Stimulated activated CD8-positive, alpha-beta memory T cell treated with anti-CD3 and anti-CD28 coated beads, Interleukin-15, amount 100 ng/mL, for 4 hours (primary cell): ENCODE measurements around the gene DMC1.
"Not testable (repeated sequence)": the region's sequence is repeated elsewhere in the genome, so short reads cannot be mapped to it uniquely, and the experiment has no call there.

Experiments used
- DNase-seq, 2 donors: peaks; one replicate each; pipeline ENCODE4 v3.0.0-alpha.2; 2020; ENCODE audit warnings: low read depth in 2 of 2

Gene DMC1, protein sequence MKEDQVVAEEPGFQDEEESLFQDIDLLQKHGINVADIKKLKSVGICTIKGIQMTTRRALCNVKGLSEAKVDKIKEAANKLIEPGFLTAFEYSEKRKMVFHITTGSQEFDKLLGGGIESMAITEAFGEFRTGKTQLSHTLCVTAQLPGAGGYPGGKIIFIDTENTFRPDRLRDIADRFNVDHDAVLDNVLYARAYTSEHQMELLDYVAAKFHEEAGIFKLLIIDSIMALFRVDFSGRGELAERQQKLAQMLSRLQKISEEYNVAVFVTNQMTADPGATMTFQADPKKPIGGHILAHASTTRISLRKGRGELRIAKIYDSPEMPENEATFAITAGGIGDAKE

DNA sequence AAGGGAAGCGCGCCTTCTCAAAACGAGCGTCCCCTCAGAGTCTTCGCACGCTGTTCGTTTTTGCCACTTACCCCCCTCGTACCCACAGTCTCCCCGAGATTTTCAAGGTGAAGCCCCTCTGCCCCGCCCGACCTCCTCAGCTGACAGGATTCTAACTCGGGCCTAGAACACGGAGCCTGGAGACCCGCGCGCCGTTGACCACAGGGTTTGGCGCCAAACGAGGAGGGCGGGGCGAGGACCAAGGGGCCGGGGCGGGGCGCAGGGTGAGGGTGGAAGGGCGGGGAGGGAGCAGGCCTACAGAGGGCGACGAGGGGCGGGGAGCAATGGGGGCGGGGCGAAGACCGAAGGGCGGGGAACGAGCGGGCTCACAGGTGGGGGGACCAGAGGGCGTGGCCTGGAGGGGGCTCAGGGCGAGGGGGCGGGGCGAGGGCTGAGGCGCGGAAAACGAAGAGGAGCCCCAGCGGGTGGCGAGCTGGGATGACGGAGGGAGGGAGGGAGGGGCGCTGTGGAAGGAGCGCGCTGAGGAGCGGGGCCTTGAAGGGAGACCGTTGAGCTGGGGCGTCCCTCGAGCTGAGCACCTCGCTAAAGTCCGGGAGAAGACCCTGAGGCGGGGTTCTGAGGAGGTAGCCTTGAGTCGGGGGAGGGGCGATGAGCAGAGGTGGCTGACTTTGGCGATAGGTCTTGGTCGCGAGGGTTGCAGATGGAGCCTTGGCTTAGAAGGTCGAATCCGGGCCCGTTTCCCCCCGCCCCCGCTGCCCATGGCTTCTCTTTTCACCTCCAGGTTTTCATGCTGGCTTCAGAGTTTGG, at the start of gene DMC1:
TSS of gene DMC1 (minus strand) at position 212 of the 807 bp plus-strand sequence. CDS start 1,927 bp downstream, outside the sequence.
- peak; percentile 91 to 92 for DNase-seq

DNA sequence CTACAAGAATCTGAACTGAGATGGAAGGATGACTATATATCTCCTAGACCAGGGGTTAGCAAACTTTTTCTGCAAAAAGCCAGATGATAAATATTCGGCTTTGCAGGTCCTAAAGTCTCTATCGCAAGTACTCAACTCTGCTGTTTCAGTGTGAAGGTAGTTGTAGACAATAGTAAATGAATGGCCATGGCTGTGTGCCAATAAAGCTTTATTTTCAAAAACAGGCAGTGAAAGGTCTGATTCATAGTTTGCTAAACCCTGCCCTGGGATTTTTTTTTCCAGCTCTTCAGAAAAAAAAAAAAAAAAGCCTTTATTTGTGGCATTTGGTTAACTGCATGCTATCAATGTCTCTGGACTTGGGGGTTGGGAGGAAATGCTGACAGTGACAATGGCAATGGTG, 48.7 kb upstream of the DMC1 start:
- DNase-seq = no peak

DNA sequence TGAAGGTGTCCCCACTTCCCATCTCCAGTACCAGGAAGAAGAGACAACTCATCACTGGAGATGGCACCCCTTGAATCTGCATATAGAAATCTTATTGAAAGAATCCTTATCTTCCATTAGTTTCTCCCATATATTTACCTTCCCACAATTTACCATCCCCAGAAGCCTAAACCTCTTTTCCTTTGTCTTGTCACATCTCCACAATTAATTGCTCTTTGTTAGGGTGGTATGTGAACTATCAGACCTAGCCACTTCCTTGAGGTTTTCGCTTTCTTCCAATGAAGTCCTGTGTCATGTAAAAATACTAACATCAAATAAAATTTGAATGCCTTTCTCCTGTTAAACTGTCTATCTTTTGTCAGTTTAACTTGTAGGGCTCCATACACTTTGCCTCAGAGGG, 48.3 kb upstream of the DMC1 start:
- DNase-seq = no peak

DNA sequence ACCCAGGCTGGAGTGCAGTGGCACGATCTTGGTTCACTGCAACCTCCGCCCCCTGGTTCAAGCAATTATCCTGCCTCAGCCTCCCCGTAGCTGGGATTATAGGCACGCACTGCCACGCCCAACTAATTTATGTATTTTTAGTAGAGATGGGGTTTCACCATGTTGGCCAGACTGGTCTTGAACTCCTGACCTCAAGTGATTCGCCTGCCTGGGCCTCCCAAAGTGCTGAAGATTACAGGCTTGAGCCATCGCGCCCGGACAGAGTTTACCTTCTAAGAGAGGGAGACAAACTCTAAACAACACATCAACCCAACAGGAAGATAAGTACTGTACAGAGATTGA, 45.1 kb upstream of the DMC1 start:
- DNase-seq = not testable (repeated sequence)

DNA sequence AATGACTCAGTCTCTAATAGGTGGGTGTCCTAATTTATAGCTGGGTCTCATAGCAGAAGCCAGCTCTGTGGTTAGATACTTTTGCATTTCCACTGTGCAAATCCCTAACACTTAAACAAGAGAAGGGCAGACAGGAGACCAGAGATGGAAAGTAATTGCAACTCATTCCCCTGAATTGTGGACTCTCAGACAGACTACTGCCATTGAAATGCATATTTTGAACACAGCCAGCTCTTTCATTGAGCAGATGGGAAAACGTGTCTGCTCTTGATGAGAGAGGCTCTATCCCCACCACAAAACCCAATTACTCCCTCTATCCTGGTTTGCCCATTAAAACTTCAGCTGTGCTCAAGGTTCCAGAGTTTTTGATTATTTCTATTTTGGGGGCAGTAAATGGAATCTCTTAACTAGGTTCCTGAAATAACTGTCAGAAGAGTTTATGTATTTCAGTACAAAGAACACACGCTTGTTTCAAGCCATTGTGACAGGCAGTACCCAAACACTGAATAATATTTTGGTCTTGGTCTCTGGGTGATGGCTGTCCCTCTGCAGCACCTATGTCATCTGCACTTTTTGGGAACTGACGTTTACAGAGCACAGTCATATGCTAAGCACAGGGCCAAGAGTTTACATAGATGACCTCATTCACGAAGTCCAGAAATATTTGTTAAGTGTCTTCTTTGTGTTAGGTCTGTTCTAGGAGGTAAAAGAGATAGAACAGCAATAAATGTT, 44.5 kb upstream of the DMC1 start:
- no peak for DNase-seq

DNA sequence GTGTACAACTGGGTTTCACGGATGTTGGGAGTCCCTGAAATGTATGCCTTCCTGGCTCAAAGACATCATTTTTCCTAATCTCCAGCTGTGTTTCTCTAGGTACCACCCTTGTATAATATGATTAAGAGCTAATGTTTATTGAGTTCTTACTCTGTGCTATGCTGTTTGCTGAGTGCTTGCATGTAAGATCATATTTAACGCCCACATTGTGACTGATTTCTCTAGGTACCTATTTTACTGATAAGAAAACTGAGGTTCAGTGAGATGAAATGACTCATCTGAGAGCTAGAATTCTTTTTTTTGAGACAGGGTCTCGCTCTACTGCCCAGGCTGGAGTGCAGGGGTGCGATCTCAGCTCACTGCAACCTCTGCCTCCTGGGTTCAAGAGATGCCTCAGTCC, 43.6 kb upstream of the DMC1 start:
- DNase-seq = no peak

DNA sequence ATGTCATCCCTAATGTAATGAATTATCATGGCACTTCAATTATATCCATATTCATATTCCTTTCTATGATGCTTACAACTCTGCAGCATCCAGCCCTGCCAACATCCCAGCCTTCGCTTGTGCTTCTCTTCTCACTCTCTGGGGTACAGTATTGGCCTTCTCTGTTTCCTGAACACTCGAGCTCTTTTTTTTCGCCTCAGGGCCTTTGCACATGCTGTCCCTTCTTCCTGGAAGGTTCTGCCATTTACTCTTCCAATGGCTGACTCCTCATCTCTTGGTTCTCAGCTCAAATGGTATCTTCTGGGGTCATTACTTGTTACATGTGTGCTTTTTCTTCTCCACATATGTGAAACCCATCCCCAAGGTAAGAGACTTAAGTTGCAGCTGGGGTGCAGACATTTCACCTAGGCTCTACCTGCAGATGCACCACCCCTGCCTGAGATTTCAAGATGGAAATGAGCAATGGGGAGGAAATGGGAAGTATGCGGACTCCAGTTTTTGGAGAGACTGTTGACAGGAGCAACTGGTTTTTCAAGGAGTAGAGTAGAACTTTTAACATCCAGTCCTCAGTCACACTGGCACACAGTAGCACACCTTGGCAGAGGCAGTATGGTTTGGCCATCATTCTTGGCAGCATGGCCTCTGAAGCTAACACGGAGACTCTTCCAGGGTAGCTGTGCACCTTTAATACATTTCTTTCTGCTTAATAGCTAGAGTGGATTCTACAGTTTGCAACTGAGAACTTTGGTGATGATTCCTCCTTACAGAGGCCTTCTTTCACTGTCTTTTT, 42.4 kb upstream of the DMC1 start:
- DNase-seq = no peak

DNA sequence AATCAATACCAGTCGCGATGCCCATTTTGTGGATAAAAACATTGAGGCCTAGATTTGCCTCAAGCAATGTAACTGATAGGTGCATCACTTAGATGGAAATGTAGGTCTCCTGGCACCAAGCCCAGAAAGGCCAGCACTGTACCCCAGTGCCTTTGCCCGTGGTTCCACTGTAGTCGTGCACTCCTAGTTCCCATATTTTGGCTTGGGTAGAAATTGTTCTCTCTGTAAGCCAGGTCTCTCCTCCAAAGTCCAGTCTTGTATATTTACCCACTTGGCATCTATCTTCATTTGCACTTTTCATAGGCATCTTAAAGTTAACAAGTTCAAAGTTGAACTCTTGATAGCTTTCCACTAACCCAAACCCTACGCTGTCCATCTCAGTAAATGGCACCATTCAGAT, 41.6 kb upstream of the DMC1 start:
- no peak for DNase-seq

DNA sequence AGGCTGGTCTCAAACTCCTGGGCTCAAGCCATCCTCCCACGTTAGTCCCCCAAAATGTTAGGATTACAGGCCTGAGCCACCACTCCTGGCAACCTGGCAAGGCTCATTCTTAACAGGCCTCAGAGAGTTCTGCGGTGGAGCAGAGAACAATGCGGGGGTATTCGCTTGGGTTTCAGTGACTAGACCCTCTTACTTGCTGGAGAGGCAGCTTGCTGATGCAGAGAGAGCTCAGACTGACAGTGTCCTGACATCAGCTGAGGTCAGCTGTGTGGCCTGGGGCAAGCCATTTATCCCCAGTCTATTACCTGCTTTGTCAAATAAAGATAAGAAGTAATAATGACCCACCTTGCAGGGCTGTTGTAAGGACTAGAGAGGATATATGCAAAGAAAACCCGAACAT, 40.3 kb upstream of the DMC1 start:
- DNase-seq = no peak

DNA sequence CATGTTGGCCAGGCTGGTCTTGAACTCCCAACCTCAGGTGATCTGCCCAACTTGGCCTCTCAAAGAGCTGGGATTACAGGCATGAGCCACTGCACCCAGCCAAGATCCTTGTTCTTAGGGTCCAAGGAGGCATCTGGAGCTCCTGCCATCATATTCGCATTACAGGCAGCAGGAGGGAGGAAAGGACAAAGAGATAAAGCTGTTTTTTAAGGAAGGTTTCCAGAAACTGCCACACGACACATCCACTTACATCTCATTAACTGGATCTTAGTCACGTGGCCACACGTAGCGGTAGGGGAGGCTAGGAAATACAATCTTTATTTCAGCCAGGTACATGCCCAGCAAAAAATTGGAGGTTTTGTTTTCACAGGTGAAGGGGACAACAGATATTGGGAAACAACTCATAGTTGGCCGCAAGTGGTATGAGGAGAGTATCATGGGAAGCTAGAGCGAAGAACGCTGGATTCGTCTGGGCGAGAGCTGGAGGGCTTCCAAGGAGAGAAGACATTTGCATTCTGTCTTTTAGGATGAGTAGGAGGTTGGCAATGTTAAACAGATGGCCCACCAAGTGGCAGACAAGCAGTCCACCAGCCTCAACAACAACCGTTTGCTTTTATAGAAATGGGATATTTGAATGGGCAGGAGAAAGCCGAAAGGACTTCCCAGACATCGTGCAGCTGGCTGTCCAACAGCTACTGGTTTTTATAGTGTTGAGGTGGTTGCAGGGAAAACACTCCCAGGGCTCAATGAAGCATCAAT, 39.2 kb upstream of the DMC1 start:
- no peak for DNase-seq

DNA sequence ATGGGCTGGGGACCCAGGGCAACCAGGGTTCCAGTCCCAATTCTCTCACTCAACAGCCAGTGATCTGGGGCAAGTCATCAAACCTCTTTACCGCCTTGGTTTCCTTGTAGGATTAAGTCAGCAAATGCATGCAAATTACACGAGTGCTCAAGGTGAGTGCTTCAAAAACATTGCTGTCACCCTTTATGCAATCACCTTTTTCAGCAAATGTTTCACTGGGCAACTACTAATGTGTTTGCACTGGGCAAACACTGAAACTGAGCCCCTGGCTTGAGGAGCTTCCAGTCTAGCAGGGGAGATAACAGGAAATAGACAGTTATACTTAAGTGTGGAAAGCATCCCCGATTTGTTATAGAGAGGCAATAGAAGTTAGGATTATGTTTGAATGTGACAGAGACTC, 37.7 kb upstream of the DMC1 start:
- DNase-seq = no peak

DNA sequence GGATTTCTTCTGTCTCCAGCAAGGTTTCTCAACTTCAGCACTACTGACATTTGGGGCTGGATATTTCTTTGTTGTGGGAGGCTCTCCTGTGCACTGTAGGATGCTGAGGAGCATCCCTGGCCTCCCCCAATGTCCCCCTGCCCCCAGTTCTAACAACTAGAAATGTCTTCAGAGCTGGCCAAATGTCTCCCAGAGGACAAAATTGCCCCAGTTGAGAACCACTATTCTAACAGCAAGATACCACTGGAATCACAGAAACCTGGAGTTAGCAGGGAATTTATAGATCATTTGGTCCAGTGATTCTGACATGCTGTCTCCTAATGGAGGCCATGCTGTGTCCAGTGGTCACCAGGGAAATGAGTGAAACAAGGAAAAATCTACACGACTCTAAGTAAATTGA, 32.2 kb upstream of the DMC1 start:
- no peak for DNase-seq

DNA sequence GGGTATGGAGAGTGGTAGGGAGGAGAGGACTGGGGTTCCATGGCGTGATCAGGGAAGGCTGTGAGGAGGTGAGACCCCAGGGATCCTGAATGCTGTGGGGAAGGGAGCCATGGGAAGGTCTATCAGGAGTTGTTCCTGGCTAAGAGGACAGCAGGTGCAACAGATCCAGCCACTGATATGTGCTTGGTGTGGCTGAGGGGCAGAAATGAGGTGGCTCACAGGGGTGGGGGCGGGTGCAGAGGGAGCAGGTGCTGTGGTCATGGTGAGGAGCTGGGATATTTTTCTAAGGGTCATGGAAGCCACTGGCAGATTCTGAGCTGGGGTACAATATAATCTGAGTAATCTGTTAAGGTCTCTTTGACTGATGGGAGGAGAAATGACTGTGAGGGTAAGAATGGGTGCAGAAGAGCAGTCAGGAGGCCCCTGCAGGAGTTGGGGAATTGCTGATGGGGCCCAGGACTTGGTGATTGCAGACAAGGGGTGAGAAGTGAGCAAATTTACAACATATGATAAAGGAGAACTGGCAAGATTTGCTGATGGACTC, 31.3 kb upstream of the DMC1 start:
- no peak for DNase-seq

DNA sequence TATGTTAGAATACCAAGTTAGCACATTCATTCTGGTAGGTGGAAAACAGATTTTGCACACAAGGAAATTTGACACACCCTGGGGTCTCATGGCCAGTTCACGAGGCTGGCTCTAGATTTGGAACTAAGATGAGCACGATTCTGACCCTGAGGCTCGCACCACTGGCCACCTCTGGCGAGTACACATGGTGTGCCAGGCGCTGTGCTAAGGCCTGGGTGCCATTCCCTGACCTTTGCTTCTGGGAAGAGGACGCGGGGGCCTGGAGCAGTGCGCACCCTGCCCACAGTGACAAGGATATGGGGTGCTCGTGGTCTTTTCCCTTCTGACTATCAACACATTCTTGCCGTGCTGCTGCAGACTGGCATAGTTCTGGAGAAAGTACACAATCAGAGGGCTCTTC, 29.5 kb upstream of the DMC1 start:
- DNase-seq = no peak

DNA sequence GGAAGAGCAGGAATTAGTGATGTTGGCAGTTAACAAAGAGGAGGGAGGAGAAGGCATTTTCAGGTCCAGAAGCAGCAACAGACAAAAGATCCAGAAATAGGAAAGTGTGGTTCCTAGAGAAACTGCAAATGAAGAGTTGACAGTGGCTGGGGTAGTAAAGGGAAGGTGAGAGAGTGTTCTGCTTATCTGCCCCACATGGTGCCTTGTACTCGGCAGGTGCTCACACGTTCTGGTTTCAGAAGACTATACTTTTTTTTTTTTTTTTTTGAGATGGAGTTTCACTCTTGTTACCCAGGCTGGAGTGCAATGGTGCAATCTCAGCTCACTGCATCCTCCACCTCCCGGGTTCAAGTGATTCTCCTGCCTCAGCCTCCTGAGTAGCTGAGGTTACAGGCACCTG, 12.9 kb upstream of the DMC1 start:
- not testable (repeated sequence) for DNase-seq

DNA sequence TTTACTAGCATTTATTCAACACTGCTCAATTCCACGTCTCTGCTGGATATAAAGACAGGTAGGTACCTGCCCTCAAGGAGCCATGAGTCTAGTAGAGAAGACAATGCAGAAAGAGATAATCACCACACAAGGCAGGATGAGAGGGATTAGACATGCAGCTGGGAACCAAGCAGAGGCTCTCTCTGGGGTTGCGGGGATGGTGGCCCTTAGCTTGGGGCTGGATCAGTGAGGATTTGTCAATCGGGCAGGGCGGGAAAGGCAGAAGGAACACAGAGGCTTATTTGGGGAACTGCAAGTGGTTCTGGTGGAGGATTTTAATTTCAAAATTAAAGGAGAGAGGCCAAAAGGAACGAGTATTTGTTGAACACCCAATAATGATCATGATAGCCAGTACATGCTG, 8.5 kb upstream of the DMC1 start:
- DNase-seq = no peak

DNA sequence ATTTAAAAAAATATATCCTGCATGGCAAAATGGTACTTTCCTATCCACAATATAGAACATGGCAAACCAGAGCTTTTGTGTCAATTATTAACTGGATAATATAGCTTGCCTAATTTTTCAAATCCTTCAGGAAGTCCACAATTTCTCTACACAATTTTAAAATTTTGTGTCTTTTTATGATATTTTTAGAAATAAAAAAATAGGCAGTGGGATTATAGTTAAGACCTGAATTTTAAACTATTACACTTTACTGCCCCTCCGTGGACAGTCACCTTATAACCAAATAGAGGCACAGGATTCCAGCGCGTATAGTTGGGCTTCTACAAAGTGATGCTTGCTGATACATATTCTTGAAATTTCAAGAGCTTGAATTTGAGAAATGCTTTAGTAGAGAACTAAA, 2.1 kb upstream of the DMC1 start:
- DNase-seq = no peak

DNA sequence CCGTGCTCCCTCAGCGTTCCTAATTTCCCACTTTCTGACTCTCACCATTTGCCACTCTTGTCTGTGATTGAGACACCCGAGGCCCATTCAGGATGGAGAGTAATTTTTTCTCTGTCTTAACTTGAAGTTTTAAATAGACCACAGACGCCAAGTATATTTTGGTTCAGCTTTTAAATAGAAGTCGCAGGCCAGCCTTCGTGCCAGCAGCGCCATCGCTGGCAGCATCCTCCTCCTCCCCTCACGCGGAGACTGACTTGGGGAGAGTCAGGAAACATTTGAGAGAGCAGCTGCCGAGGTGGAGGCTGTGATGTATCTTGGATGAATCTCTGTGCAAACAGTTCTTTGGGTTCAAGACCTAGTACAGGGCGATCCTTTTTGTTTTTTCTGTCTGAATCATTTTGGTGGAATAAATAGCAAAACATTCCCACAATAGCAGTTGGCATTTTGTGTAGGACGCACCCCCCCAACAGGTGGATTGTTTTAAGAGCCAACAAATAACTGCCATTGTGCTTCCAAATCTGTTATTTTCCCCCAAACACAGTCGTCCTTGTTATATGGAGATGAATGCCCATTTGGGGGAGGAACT, 889 bp upstream of the DMC1 start:
- DNase-seq = peak in 1 of 2 donors; percentile 1

DNA sequence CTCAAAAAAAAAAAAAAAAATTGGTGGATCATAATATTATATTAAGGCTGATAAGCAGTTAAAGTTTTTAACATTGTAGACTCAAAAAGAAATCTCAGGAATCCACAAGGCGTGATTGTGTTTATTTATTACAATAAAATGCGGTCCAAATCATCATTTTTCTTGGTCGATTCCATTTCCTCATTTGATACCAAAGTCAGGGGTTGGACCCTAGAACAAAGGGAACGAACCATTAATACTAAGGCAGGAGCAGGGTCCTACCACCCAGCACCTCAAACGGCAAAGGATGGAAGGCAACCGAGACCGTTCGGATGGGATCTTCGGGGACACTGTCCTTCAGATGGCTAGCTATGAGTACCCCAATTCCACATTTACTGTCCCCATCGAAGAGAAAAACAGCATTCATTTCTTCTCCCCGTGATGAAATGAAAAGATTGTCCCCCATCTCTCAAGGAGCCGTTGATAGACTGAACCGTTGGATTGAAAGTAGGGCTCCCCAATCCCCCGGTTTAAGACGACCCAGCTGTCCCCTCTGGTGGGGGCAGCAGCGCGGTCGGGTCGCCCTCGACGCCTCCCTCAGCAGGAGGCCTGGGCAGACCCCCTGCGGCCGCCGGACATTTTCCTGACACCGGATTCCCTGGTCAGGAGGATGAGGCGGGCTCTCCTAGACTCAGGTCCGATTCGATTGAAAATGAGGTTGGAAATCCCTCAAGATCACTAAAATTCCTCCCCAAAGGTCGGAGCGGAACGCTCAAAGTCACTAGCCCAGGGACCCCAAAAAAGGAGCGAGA, 607 bp downstream of the DMC1 start:
- DNase-seq = no peak
